ENCODE data around the gene DDX41. TPM values are rescaled to one million over a fixed set of nuclear protein-coding genes. Genes with fewer than 3 reads are reported as not detected.

The DDX41 gene
- total and polyA plus RNA-seq, 2 of the 13 experiments (the other 11 are each of a cell fraction or from before 2014, with no cell fraction given): 62.8 to 105 TPM

- TF ChIP-seq KAT2B (IDR thresholded peaks at IDR 0.05; ENCODE audit: borderline replicate concordance, low read depth, low read length) (no peak), RXRA (CRISPR knock-in tag; IDR thresholded peaks at IDR 0.05) (peak; percentile 74; the same call in 1 of the 2 replicates), ZSCAN25 (CRISPR knock-in tag; IDR thresholded peaks at IDR 0.05) (0 out of 2 replicates have a peak, but pooled peaks have one; percentile 33), RARA (CRISPR knock-in tag; IDR thresholded peaks at IDR 0.05) (peak; percentile 79), HDAC2 (CRISPR knock-in tag; IDR thresholded peaks at IDR 0.05) (peak; percentile 59; the same call in 1 of the 2 replicates), ZNF7 (CRISPR knock-in tag; IDR thresholded peaks at IDR 0.05) (no peak), SOX13 (IDR thresholded peaks at IDR 0.05) (no peak), SOX13 (CRISPR knock-in tag; conservative IDR thresholded peaks at IDR 0.05 in 1 of 2, IDR thresholded peaks at IDR 0.05 in 1 of 2) (0 out of 4 replicates have a peak, but pooled peaks of 1 of the 2 experiments have one; percentile 6), PBX2 (CRISPR knock-in tag; IDR thresholded peaks at IDR 0.05) (0 out of 2 replicates have a peak, but pooled peaks have one; percentile 2), FOSL2 (CRISPR knock-in tag; IDR thresholded peaks at IDR 0.05) (0 out of 2 replicates have a peak, but pooled peaks have one; percentile 15), ZNF513 (CRISPR knock-in tag; conservative IDR thresholded peaks at IDR 0.05) (no peak), SAP130 (CRISPR knock-in tag; IDR thresholded peaks at IDR 0.05; ENCODE audit: low read depth) (peak; percentile 58), KDM2A (CRISPR knock-in tag; IDR thresholded peaks at IDR 0.05; ENCODE audit: borderline replicate concordance, low read depth) (peak; percentile 14; the same call in 1 of the 2 replicates), IRF2 (CRISPR knock-in tag; IDR thresholded peaks at IDR 0.05) (peak; percentile 24; the same call in 1 of the 2 replicates), ZNF687 (CRISPR knock-in tag; IDR thresholded peaks at IDR 0.05) (peak; percentile 48), PAXIP1 (CRISPR knock-in tag; conservative IDR thresholded peaks at IDR 0.05) (peak; percentile 68), HDAC1 (CRISPR knock-in tag; IDR thresholded peaks at IDR 0.05) (0 out of 2 replicates have a peak, but pooled peaks have one; percentile 35), ELF1 (CRISPR knock-in tag; IDR thresholded peaks at IDR 0.05) (no peak), NFATC3 (CRISPR knock-in tag; IDR thresholded peaks at IDR 0.05) (no peak)
Observed at GRCh38 chr5:177477701-177478477, 38.9 kb downstream of the DDX41 start (continued).

Measured in HepG2 (cell line).